Large intestine (tissue), 3 donors: ENCODE data around the gene SNRK. TPM values are rescaled to one million over a fixed set of nuclear protein-coding genes. Genes with fewer than 3 reads are reported as not detected.
A peak's percentile ranks its signal among the peaks of the same experiment; 100 is the strongest.

ENCODE experiments used
- DNase-seq, 2 donors: peaks; one replicate each; pipeline versions ENCODE4 v3.0.0 to v3.0.0-alpha.2; 2013
- H3K27ac ChIP-seq: one replicate; pipeline ENCODE4 v1.5.1; 2013; ENCODE audit warnings: low read length
- H3K27me3 ChIP-seq: 2 replicates; pipeline ENCODE4 v1.6.1; 2013; ENCODE audit warnings: low read length; ENCODE audit not compliant: control insufficient read depth, insufficient read depth
- H3K36me3 ChIP-seq: 2 replicates; pipeline ENCODE4 v1.6.1; 2013; ENCODE audit warnings: low read length; ENCODE audit not compliant: control insufficient read depth, insufficient read depth
- H3K4me1 ChIP-seq: one replicate; pipeline ENCODE4 v1.6.1; 2013; ENCODE audit warnings: low read length; ENCODE audit not compliant: control insufficient read depth, insufficient read depth
- H3K4me3 ChIP-seq: one replicate; pipeline ENCODE4 v1.5.1; 2013; ENCODE audit warnings: low read length
- H3K9me3 ChIP-seq: one replicate; pipeline ENCODE4 v1.6.1; 2013; ENCODE audit warnings: mild to moderate bottlenecking, low read depth, low read length, moderate library complexity; ENCODE audit not compliant: control insufficient read depth
- WGBS: methylation state at CpG from one replicate; pipeline ENCODE4 v1.1.5; 2013; ENCODE audit warnings: low lambda C conversion rate; ENCODE audit not compliant: insufficient coverage; 5-methylcytosine and 5-hydroxymethylcytosine counted together
- polyA plus RNA-seq: library from polyadenylated mRNA; unstranded; fragments of 120-200 nt; gene quantifications from one replicate; pipeline ENCODE4 v1.2.1, GENCODE V29; 2013

Gene SNRK
- polyA plus RNA-seq, 1 donor = 30.3 TPM

DNA sequence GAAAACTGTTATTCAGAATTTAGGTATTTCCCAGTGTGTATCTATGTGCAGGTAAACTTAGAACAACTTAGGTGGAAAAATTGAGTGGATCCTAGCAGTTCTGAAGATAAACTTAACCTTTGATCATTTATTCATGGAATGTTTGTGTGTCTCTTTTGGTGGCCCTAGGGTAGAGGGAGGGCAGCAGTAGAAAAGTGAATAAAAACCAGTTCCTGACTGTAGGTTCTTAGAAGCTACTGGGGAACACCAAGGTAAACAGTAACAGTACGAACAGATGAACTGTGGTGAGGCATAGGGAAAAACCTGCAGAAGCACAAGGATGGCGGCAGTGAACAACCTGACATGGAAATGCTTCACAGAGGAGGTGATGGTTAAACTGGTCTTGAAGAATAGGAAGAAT lies 2.5 kb downstream of the SNRK start:
- WGBS = 40% methylated on average over 2 of the region's 2 CpGs
- peaks cover 7% of the 10 kb centered on the region for H3K36me3 ChIP-seq
- H3K27ac ChIP-seq = peak overlapping the region; percentile 74
- H3K4me1 ChIP-seq = peaks cover 32% of the 10 kb centered on the region
- DNase-seq = peak in 1 of 2 donors; percentile 17
- H3K4me3 ChIP-seq = peak overlapping the region; percentile 54
- no peaks in the 10 kb centered on the region for H3K9me3 ChIP-seq
- no peaks in the 10 kb centered on the region for H3K27me3 ChIP-seq

DNA sequence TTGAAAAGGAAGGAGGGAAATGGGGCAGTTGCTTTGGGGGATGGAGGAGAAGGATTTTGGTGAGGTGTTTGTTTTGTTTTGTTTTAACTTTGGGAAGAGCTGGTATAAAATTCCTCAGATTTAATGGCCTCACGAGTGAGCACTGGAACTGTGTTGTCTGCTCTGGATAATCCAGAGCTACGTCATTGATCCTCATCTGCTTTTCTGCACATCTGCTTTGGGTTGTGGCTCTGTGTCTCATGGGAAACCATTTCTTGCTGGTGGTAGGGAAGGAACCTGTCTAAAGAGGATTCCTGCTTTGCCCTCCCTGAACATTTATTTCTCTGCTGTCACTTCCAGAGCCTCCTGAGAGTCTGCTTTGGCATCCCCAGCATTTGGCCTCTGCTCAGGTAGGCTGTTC lies 3.1 kb downstream of the SNRK start:
- peaks cover 32% of the 10 kb centered on the region for H3K4me1 ChIP-seq
- peak overlapping the region; percentile 74 for H3K27ac ChIP-seq
- WGBS = no CpG with 5 or more reads among the region's 2 CpGs

DNA sequence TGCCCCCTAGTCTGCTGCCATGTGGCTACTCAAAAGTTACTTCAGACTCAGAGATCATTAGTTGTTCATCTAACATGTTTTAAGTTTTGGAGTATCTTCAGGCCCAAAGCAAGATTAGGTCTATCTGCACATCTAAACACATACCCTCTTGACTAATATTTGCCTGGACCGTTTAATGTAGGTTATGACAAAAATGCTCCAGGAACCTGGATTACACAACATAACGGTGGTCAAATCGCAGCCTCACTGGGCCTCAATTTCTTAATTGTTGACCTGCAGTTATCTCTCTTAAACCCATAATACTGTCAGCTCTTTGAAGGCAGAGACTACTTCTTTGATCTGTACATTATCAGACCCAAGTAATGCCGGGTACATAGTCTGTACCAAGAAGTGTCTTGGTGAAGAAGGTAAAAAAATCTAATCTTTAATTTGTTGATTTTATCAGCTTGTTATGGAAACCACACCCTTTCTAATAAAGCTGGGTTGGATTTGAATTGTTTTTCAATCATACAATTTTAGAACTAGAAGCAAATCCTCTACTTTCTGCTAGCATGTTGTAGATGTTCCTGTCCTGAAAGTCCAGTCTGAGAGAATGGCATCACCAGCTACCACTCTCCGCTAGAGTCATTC lies 3.6 kb downstream of the SNRK start:
- H3K9me3 ChIP-seq = no peaks in the 10 kb centered on the region
- no peak overlapping the region for H3K4me3 ChIP-seq
- DNase-seq = no peak
- peak overlapping the region; percentile 74 for H3K27ac ChIP-seq
- 58% methylated on average over 2 of the region's 5 CpGs for WGBS
- H3K27me3 ChIP-seq = no peaks in the 10 kb centered on the region
- H3K4me1 ChIP-seq = peaks cover 32% of the 10 kb centered on the region
- peaks cover 7% of the 10 kb centered on the region for H3K36me3 ChIP-seq

More for the DNA sequence above, 3.1 kb downstream of the SNRK start:
- DNase-seq = no peak
- Histone ChIP-seq H3K9me3 (no peaks in the 10 kb centered on the region), H3K27me3 (no peaks in the 10 kb centered on the region), H3K36me3 (peaks cover 7% of the 10 kb centered on the region), H3K4me3 (no peak overlapping the region)

DNA sequence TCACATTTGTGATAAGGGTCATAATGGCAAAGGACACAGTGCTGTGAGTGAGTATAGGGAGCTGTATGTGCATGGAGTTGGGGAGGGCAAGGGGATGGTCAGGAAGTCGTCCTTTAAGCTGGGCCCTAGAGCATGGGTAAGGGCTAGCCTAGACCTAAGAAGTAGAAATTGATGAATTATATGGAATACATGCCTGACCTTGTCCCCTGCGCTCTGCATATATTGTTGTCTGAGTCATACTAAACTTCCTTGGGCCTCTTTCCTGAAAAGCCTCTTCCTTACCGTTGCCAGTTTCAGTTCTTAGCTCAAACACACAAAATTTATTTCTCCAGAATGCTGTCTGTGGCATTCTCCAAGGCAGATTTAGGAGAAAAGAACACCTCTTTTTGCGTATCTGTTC lies 4.6 kb downstream of the SNRK start:
- peaks cover 7% of the 10 kb centered on the region for H3K36me3 ChIP-seq
- peak in 1 of 2 donors; percentile 41 for DNase-seq
- no peaks in the 10 kb centered on the region for H3K9me3 ChIP-seq
- peaks cover 35% of the 10 kb centered on the region for H3K4me1 ChIP-seq
- no CpG with 5 or more reads among the region's 4 CpGs for WGBS
- no peaks in the 10 kb centered on the region for H3K27me3 ChIP-seq
- H3K27ac ChIP-seq = peak overlapping the region; percentile 39
- no peak overlapping the region for H3K4me3 ChIP-seq

DNA sequence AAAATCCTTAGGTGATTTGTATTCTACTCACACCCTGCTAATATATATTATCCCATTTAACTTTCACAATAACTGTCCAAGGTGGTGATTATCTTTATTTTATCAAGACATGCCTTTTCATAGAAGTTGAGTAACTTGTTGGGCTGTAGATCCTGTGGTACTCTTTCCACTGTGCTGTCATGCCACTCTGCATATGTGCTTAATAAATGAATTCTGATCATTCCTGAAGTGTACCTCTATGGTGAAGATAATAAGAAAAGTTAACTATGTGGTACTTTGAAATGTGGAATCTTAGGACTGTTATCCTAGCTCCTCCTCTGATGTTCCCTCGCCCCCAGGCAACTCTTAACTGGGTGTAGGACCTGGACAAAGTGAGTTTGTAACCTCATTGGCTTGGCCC lies 5.2 kb downstream of the SNRK start:
- H3K27me3 ChIP-seq = no peaks in the 10 kb centered on the region
- peaks cover 35% of the 10 kb centered on the region for H3K4me1 ChIP-seq

DNA sequence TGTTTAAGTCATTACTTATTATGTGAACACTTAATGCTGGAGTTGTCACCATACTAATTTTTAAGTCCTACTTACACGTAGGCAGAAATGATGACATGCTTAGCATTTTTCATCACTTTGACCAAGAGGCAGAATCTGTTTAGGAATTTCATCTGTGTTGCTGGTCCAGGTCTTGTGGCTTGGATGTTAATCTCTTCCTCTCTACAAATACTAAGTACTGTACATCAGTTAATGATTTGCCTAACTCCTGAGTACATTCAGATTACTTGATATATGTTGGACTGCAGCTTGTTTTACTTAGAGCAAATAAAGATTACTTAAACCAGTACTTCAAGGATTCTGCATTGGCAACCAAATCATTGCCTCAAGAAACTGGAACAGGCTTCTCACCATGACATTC lies 8.6 kb downstream of the SNRK start:
- Histone ChIP-seq H3K4me1 (peaks cover 17% of the 10 kb centered on the region), H3K27me3 (no peaks in the 10 kb centered on the region), H3K36me3 (peaks cover 7% of the 10 kb centered on the region), H3K4me3 (no peak overlapping the region), H3K9me3 (no peaks in the 10 kb centered on the region), H3K27ac (peak overlapping the region; percentile 30)
- peak in 1 of 2 donors; percentile 50 for DNase-seq
- WGBS = no CpG with 5 or more reads among the region's 1 CpG

More for the DNA sequence above, 5.2 kb downstream of the SNRK start:
- no peak overlapping the region for H3K4me3 ChIP-seq
- H3K27ac ChIP-seq = no peak overlapping the region
- no peak for DNase-seq
- no CpG with 5 or more reads among the region's 1 CpG for WGBS
- peaks cover 7% of the 10 kb centered on the region for H3K36me3 ChIP-seq
- no peaks in the 10 kb centered on the region for H3K9me3 ChIP-seq

DNA sequence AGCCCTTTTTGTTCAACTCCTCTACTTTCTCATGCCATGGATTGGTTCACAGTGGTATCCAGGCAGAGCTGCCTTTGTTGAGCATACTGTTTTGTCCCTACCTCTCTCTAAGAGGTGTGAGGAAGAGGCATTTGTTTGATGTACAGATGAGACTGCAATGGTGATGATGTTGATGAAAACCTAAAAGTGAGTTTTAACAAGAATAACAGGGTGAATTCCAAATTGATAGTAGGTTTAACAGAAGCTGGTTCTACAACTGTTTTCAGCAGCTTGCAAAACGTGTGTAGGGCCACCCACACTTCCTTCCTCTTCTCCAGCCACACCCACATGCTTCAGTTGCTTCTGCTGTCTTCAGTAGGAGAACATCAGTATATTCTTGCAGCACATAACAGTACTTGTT lies 10.2 kb downstream of the SNRK start:
- WGBS = no CpG with 5 or more reads among the region's 1 CpG
- Histone ChIP-seq H3K36me3 (peaks cover 3% of the 10 kb centered on the region), H3K4me3 (no peak overlapping the region), H3K9me3 (no peaks in the 10 kb centered on the region), H3K27ac (no peak overlapping the region), H3K4me1 (peaks cover 6% of the 10 kb centered on the region), H3K27me3 (no peaks in the 10 kb centered on the region)
- DNase-seq = no peak

DNA sequence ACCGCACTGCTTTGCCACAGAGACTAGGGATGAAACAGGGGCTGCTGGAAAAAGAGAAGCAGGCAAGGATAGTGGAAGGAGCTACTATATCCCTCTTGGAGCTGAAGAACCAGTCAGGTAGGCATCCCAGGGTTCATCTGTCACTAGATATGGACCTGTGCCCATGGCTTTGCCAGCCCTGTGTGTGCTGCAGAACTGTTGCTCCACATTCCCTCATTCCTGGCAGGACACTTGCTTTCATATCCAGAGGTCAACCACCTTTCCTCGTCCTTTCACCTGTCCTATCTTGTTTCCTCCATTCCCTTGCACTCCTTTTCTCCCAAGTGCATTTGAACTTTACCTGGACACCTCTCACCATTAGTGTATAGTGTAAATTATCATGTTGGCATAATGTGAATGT lies 12.0 kb downstream of the SNRK start:
- DNase-seq = no peak
- H3K4me3 ChIP-seq = no peak overlapping the region
- H3K27me3 ChIP-seq = no peaks in the 10 kb centered on the region
- H3K4me1 ChIP-seq = peaks cover 6% of the 10 kb centered on the region
- H3K36me3 ChIP-seq = peaks cover 9% of the 10 kb centered on the region
- no peak overlapping the region for H3K27ac ChIP-seq
- WGBS = 100% methylated on average over 1 of the region's 2 CpGs
- no peaks in the 10 kb centered on the region for H3K9me3 ChIP-seq

DNA sequence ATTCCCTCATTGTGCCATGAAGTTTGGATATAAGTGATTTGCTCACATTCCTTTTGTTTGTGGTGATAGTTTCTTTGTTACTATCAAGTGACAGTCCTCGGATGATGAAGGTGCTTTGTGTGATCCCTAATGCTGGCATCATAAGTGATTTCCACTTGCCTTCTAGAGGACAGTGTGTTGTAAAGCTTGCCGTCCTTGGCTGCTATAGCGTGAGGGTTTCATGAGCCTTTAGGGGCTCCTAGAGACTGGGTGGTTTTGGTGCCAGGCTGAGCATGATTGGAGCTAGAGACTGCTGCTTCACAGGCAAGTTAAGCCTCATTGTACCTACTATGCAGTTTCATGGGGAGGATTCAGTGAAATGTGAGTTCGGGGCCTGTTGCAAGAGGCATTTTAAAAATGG lies 12.4 kb downstream of the SNRK start:
- Histone ChIP-seq H3K27me3 (no peaks in the 10 kb centered on the region), H3K4me3 (no peak overlapping the region), H3K9me3 (no peaks in the 10 kb centered on the region), H3K27ac (no peak overlapping the region), H3K4me1 (peaks cover 6% of the 10 kb centered on the region), H3K36me3 (peaks cover 13% of the 10 kb centered on the region)
- WGBS = 80% methylated on average over 1 of the region's 4 CpGs
- no peak for DNase-seq

DNA sequence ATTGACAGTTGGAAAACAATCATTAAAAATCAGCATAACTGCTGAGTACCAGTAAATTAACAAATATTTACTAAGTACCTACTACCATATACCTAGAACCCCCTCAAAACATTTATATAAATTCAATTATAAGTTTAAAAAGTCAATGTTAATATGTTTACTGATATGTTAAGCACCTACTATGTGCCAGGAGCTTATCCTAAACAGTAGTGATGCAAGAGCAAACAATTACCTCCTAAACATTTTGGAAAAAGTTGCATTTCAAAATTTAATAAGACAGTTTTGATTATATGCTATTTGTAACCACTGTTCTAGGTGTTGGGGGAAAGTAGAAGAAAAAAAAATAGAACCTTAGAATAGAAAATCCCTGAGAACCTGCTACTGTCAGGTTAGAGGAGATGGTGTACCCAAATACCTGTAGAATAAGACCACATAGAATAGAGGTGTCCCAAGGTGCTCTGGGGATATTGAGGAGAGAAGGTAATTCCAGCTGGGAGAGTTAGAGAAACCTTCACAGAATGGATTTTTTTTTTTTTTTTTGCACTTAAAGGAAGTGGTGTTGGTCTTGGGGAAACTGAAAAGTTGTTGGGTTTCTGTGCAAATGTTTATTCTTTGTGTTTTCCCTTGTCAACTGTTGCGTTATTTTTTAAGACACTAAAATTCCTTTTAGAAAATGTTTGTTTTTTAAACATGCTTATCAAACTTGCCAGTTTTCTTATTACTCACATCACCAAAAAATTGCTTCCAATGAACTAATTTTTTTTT lies 16.0 kb downstream of the SNRK start:
- DNase-seq = no peak

More for the DNA sequence above, 16.0 kb downstream of the SNRK start:
- Histone ChIP-seq H3K36me3 (peaks cover 22% of the 10 kb centered on the region), H3K4me3 (no peak overlapping the region), H3K27ac (no peak overlapping the region), H3K27me3 (no peaks in the 10 kb centered on the region), H3K9me3 (no peaks in the 10 kb centered on the region), H3K4me1 (no peaks in the 10 kb centered on the region)
- WGBS = 83% methylated on average over 1 of the region's 1 CpG
